Muscle of arm (tissue), 12 donors: Measurements from ENCODE around the gene GARIN5B. TPM values are rescaled to one million over a fixed set of nuclear protein-coding genes. Genes with fewer than 3 reads are reported as not detected.

ENCODE experiments used
- polyA plus RNA-seq, 12 donors: library from polyadenylated mRNA; unstranded; fragments of 120-200 nt; gene quantifications; one replicate each; pipeline ENCODE4 v1.2.1, GENCODE V29; 2013; ENCODE audit not compliant: insufficient read length in 12 of 12

The GARIN5B gene
- polyA plus RNA-seq, 12 donors = 0.07 TPM; not detected in 11

Other genes with a start within 250 kb of the GARIN5B start
- 100 to 1,000 TPM in 1 of 12 donors, 10 to 100 TPM in 10, not detected in 1; 47.8 to 125 (median 69.4) TPM for gene PPP1R12C, start 245.6 kb downstream of the GARIN5B start, polyA plus RNA-seq
- gene TNNT1, start 214.1 kb downstream of the GARIN5B start, polyA plus RNA-seq = 100 to 1,000 TPM in 11 of 12 donors, not detected in 1; 436 to 957 (median 725) TPM
- 1 to 10 TPM in 10 of 12 donors, not detected in 2; 1.5 to 3.8 (median 2.3) TPM for gene TNNI3, start 205.5 kb downstream of the GARIN5B start, polyA plus RNA-seq
- 1 to 10 TPM in 3 of 12 donors, under 1 TPM in 7, not detected in 2; 0.45 to 1.7 (median 0.66) TPM for gene DNAAF3, start 196.6 kb downstream of the GARIN5B start, polyA plus RNA-seq
- 1 to 10 TPM in 1 of 12 donors, under 1 TPM in 4, not detected in 7; 0.08 to 4.0 (median 0.29) TPM for gene SYT5, start 183.0 kb downstream of the GARIN5B start, polyA plus RNA-seq
- gene PTPRH, start 153.8 kb downstream of the GARIN5B start, polyA plus RNA-seq = 1 to 10 TPM in 1 of 12 donors, under 1 TPM in 9, not detected in 2; 0.05 to 4.1 (median 0.22) TPM
- 1 to 10 TPM in 11 of 12 donors, not detected in 1; 1.3 to 8.3 (median 2.6) TPM for gene TMEM86B, start 134.5 kb downstream of the GARIN5B start, polyA plus RNA-seq
- 10 to 100 TPM in 11 of 12 donors, not detected in 1; 21.5 to 45.8 (median 26.3) TPM for gene PPP6R1, start 104.2 kb downstream of the GARIN5B start, polyA plus RNA-seq
- 10 to 100 TPM in 11 of 12 donors, not detected in 1; 13.9 to 50.2 (median 19.1) TPM for gene HSPBP1, start 83.2 kb downstream of the GARIN5B start, polyA plus RNA-seq
- gene BRSK1, start 79.3 kb downstream of the GARIN5B start, polyA plus RNA-seq = 10 to 100 TPM in 2 of 12 donors, 1 to 10 TPM in 9, not detected in 1; 5.9 to 24.6 (median 6.9) TPM
- gene TMEM150B, start 37.9 kb downstream of the GARIN5B start, polyA plus RNA-seq = 1 to 10 TPM in 2 of 12 donors, under 1 TPM in 8, not detected in 2; 0.40 to 1.1 (median 0.71) TPM
- gene KMT5C, start 23.4 kb downstream of the GARIN5B start, polyA plus RNA-seq = 10 to 100 TPM in 11 of 12 donors, not detected in 1; 11.9 to 59.4 (median 19.7) TPM
- gene COX6B2, start 8.5 kb downstream of the GARIN5B start, polyA plus RNA-seq = 10 to 100 TPM in 1 of 12 donors, 1 to 10 TPM in 1, under 1 TPM in 4, not detected in 6; 0.07 to 18.3 (median 0.50) TPM
- gene IL11, start 7.2 kb upstream of the GARIN5B start, polyA plus RNA-seq = under 1 TPM in 10 of 12 donors, not detected in 2; 0.14 to 0.53 (median 0.30) TPM
- gene TMEM190, start 13.6 kb upstream of the GARIN5B start, polyA plus RNA-seq = under 1 TPM in 1 of 12 donors, not detected in 11; 0.58 TPM
- gene TMEM238, start 21.0 kb upstream of the GARIN5B start, polyA plus RNA-seq = under 1 TPM in 3 of 12 donors, not detected in 9; 0.22 to 0.55 (median 0.35) TPM
- 1,000 to 10,000 TPM in 10 of 12 donors, 100 to 1,000 TPM in 1, not detected in 1; 796 to 2,808 (median 1,427) TPM for gene RPL28, start 22.7 kb upstream of the GARIN5B start, polyA plus RNA-seq
- gene UBE2S, start 44.5 kb upstream of the GARIN5B start, polyA plus RNA-seq = 100 to 1,000 TPM in 1 of 12 donors, 10 to 100 TPM in 10, not detected in 1; 19.2 to 108 (median 30.4) TPM
- gene SHISA7, start 80.0 kb upstream of the GARIN5B start, polyA plus RNA-seq = 1 to 10 TPM in 1 of 12 donors, under 1 TPM in 9, not detected in 2; 0.07 to 1.1 (median 0.17) TPM
- gene ISOC2, start 98.4 kb upstream of the GARIN5B start, polyA plus RNA-seq = 10 to 100 TPM in 11 of 12 donors, not detected in 1; 24.3 to 68.0 (median 27.9) TPM
- not detected for gene C19orf85, start 101.5 kb upstream of the GARIN5B start, polyA plus RNA-seq
- 10 to 100 TPM in 1 of 12 donors, 1 to 10 TPM in 10, not detected in 1; 1.5 to 11.6 (median 2.4) TPM for gene ZNF628, start 113.4 kb upstream of the GARIN5B start, polyA plus RNA-seq
- 100 to 1,000 TPM in 1 of 12 donors, 10 to 100 TPM in 11; 15.8 to 381 (median 24.4) TPM for gene NAT14, start 121.9 kb upstream of the GARIN5B start, polyA plus RNA-seq
- 10 to 100 TPM in 11 of 12 donors, not detected in 1; 12.2 to 37.5 (median 19.3) TPM for gene SSC5D, start 125.2 kb upstream of the GARIN5B start, polyA plus RNA-seq
- gene SBK2, start 173.9 kb upstream of the GARIN5B start, polyA plus RNA-seq = 10 to 100 TPM in 1 of 12 donors, 1 to 10 TPM in 10, not detected in 1; 1.1 to 18.7 (median 3.2) TPM
- under 1 TPM in 3 of 12 donors, not detected in 9; 0.12 to 0.46 (median 0.18) TPM for gene SBK3, start 182.3 kb upstream of the GARIN5B start, polyA plus RNA-seq
- 10 to 100 TPM in 7 of 12 donors, 1 to 10 TPM in 4, not detected in 1; 7.3 to 26.0 (median 10.5) TPM for gene ZNF579, start 217.6 kb upstream of the GARIN5B start, polyA plus RNA-seq
- gene FIZ1, start 236.3 kb upstream of the GARIN5B start, polyA plus RNA-seq = 10 to 100 TPM in 9 of 12 donors, 1 to 10 TPM in 2, not detected in 1; 9.2 to 16.3 (median 11.0) TPM
- 10 to 100 TPM in 1 of 12 donors, 1 to 10 TPM in 9, not detected in 2; 4.2 to 11.2 (median 6.4) TPM for gene ZNF524, start 237.0 kb upstream of the GARIN5B start, polyA plus RNA-seq
- 10 to 100 TPM in 1 of 12 donors, 1 to 10 TPM in 10, not detected in 1; 4.5 to 11.0 (median 5.5) TPM for gene ZNF865, start 242.4 kb upstream of the GARIN5B start, polyA plus RNA-seq